Testis (tissue), 3 donors: ENCODE measurements around the gene SGIP1. TPM values are rescaled to one million over a fixed set of nuclear protein-coding genes. Genes with fewer than 3 reads are reported as not detected.

Experiments
- DNase-seq: peaks from one replicate; pipeline ENCODE4 v3.0.0-alpha.2; 2019
- H3K27ac ChIP-seq, 2 donors: fragments of 200-600 bp; sonication (generic); one replicate each; pipeline ENCODE4 v1.5.1; 2019
- H3K27me3 ChIP-seq: fragments of 200-600 bp; sonication (generic); one replicate; pipeline ENCODE4 v1.5.1; 2019
- H3K36me3 ChIP-seq: fragments of 200-600 bp; sonication (generic); one replicate; pipeline ENCODE4 v1.5.1; 2017; ENCODE audit warnings: low read depth; ENCODE audit errors: missing control alignments
- H3K4me1 ChIP-seq: fragments of 200-600 bp; sonication (generic); one replicate; pipeline ENCODE4 v1.5.1; 2019
- H3K4me3 ChIP-seq, 2 donors: fragments of 200-600 bp; sonication (generic); one replicate each; pipeline ENCODE4 v1.5.1; 2017 to 2019
- H3K9me3 ChIP-seq: fragments of 200-600 bp; sonication (generic); one replicate; pipeline ENCODE4 v1.5.1; 2017
- CTCF ChIP-seq, 3 experiments: fragments of 450-650 bp in 2 of 3; fragments of 200-600 bp in 1 of 3; sonication (generic) in 1 of 3; IDR thresholded peaks; one replicate each; pipeline ENCODE4 v1.5.1; 2016 to 2019; ENCODE audit warnings: antibody characterized with exemption in 3 of 3, mild to moderate bottlenecking in 2 of 3, moderate library complexity in 1 of 3
- POLR2A ChIP-seq: fragments of 450-650 bp; IDR thresholded peaks from one replicate; pipeline ENCODE4 v1.6.1; 2017; ENCODE audit warnings: antibody characterized with exemption, mild to moderate bottlenecking, moderate library complexity
- WGBS, 2 donors: methylation state at CpG; one replicate each; pipeline ENCODE4 v1.1.5; 2018; 5-methylcytosine and 5-hydroxymethylcytosine counted together
- intact Hi-C: fragments of 100-400 bp; cut with DNase I; formaldehyde crosslinking; loops from one replicate; pipeline ENCODE4 v1.15.1; 2023; ENCODE audit warnings: low total_unique reads
- polyA plus RNA-seq: library from polyadenylated mRNA; stranded (reverse); fragments of 350-450 nt; fragmentation: Illumina TruSeq; extraction: RNeasy Lipid Tissue Mini Kit (QIAGEN cat#74804); gene quantifications from one replicate; pipeline ENCODE4 v1.2.3, GENCODE V29; 2014; ENCODE audit warnings: low read depth, low replicate concordance; ENCODE audit not compliant: insufficient read depth
- total RNA-seq, 2 donors: library from RNA; depleted of rRNA; stranded (reverse); fragments of >200 nt; gene quantifications; one replicate each; pipeline ENCODE4 v1.2.3, GENCODE V29; 2016

The SGIP1 gene
- total and polyA plus RNA-seq, 3 donors from 2014 or later, result 11.7 to 67.9 (median 48.1) TPM

GRCh38 chr1:66696771-66697170 lies 162.8 kb downstream of the SGIP1 start:
- Histone ChIP-seq H3K4me1 (no peaks in the 10 kb centered on the region), H3K4me3 (no peak overlapping the region), H3K27ac (no peak overlapping the region), H3K9me3 (no peaks in the 10 kb centered on the region), H3K27me3 (no peaks in the 10 kb centered on the region), H3K36me3 (no peaks in the 10 kb centered on the region)
- intact Hi-C loops, result no loop called here
- DNase-seq, result no peak
- TF ChIP-seq CTCF (IDR thresholded peaks at IDR 0.05) (no peak), POLR2A (no peak)

GRCh38 chr1:66699213-66699612 lies 165.3 kb downstream of the SGIP1 start:
- Histone ChIP-seq H3K27me3 (no peaks in the 10 kb centered on the region), H3K9me3 (no peaks in the 10 kb centered on the region)
- TF ChIP-seq POLR2A (no peak), CTCF (IDR thresholded peaks at IDR 0.05) (no peak)

GRCh38 chr1:66704177-66704875 lies 170.4 kb downstream of the SGIP1 start:
- peak overlapping the region in 1 of 2 donors; percentile 18 for H3K27ac ChIP-seq
- intact Hi-C loops, result no loop called here
- H3K9me3 ChIP-seq, result no peaks in the 10 kb centered on the region
- TF ChIP-seq POLR2A (no peak), CTCF (IDR thresholded peaks at IDR 0.05) (no peak)
- DNase-seq, result no peak
- no peaks in the 10 kb centered on the region for H3K27me3 ChIP-seq
- 63 to 77% methylated on average over 4 of the region's 4 CpGs for WGBS, 2 donors
- H3K36me3 ChIP-seq, result no peaks in the 10 kb centered on the region
- no peak overlapping the region for H3K4me3 ChIP-seq
- peaks cover 5% of the 10 kb centered on the region for H3K4me1 ChIP-seq

More at GRCh38 chr1:66699213-66699612, 165.3 kb downstream of the SGIP1 start:
- Histone ChIP-seq H3K4me3 (no peak overlapping the region), H3K27ac (no peak overlapping the region), H3K36me3 (no peaks in the 10 kb centered on the region), H3K4me1 (peaks cover 2% of the 10 kb centered on the region)
- WGBS, 2 donors, result 69 to 84% methylated on average over 5 of the region's 5 CpGs
- no peak for DNase-seq
- intact Hi-C loops, result no loop called here

GRCh38 chr1:66705110-66705509 lies 171.2 kb downstream of the SGIP1 start:
- no peaks in the 10 kb centered on the region for H3K9me3 ChIP-seq
- peak overlapping the region; percentile 18 to 24 for H3K27ac ChIP-seq
- intact Hi-C loops, result no loop called here
- TF ChIP-seq CTCF (IDR thresholded peaks at IDR 0.05) (no peak), POLR2A (no peak)
- DNase-seq, result peak; percentile 23
- H3K4me1 ChIP-seq, result peaks cover 5% of the 10 kb centered on the region
- H3K4me3 ChIP-seq, result no peak overlapping the region
- H3K27me3 ChIP-seq, result no peaks in the 10 kb centered on the region
- 50 to 63% methylated on average over 5 of the region's 5 CpGs for WGBS, 2 donors
- no peaks in the 10 kb centered on the region for H3K36me3 ChIP-seq

GRCh38 chr1:66711420-66711819 lies 177.5 kb downstream of the SGIP1 start:
- TF ChIP-seq CTCF (IDR thresholded peaks at IDR 0.05) (no peak), POLR2A (no peak)
- intact Hi-C loops, result no loop called here
- no peak overlapping the region for H3K27ac ChIP-seq
- 36 to 70% methylated on average over 2 of the region's 2 CpGs for WGBS, 2 donors
- H3K4me3 ChIP-seq, result no peak overlapping the region
- H3K27me3 ChIP-seq, result no peaks in the 10 kb centered on the region
- no peaks in the 10 kb centered on the region for H3K36me3 ChIP-seq
- DNase-seq, result no peak
- no peaks in the 10 kb centered on the region for H3K4me1 ChIP-seq
- H3K9me3 ChIP-seq, result no peaks in the 10 kb centered on the region
